KMS-11 (cell line): ENCODE results near the gene POU3F1.
A peak's percentile ranks its signal among the peaks of the same experiment; 100 is the strongest.
"Not testable (repeated sequence)": the region's sequence is repeated elsewhere in the genome, so short reads cannot be mapped to it uniquely, and the experiment has no call there.

Experiments
- H2AFZ ChIP-seq: fragments of 200-600 bp; sonication (generic); 2 replicates; pipeline ENCODE4 v1.6.1; 2016; ENCODE audit warnings: antibody characterized with exemption, mixed run types, low read depth
- H3K27ac ChIP-seq: fragments of 200-600 bp; sonication (generic); 2 replicates; pipeline ENCODE4 v1.6.1; 2016; ENCODE audit warnings: mild to moderate bottlenecking, mixed run types
- H3K27me3 ChIP-seq: fragments of 200-600 bp; sonication (generic); 2 replicates; pipeline ENCODE4 v1.6.1; 2017; ENCODE audit warnings: mild to moderate bottlenecking, low read depth, mixed run types, moderate library complexity; ENCODE audit not compliant: insufficient read depth
- H3K36me3 ChIP-seq: fragments of 200-600 bp; sonication (generic); 2 replicates; pipeline ENCODE4 v1.6.1; 2017; ENCODE audit warnings: mild to moderate bottlenecking, mixed run types; ENCODE audit not compliant: insufficient read depth
- H3K4me1 ChIP-seq: fragments of 200-600 bp; sonication (generic); 2 replicates; pipeline ENCODE4 v1.6.1; 2016; ENCODE audit warnings: mild to moderate bottlenecking, low read depth, mixed run types; ENCODE audit not compliant: poor library complexity, severe bottlenecking
- H3K4me2 ChIP-seq: fragments of 200-600 bp; sonication (generic); 2 replicates; pipeline ENCODE4 v1.7.0; 2016; ENCODE audit warnings: mild to moderate bottlenecking, mixed run types
- H3K4me3 ChIP-seq: fragments of 200-600 bp; sonication (generic); IDR thresholded peaks from 2 replicates; pipeline ENCODE4 v1.6.1; 2017; ENCODE audit warnings: low read depth, low read length, mixed read lengths; ENCODE audit not compliant: insufficient read depth
- H3K79me2 ChIP-seq: fragments of 200-600 bp; sonication (generic); 2 replicates; pipeline ENCODE4 v1.6.1; 2016; ENCODE audit warnings: low read depth, mixed run types; ENCODE audit not compliant: insufficient read depth
- H3K9ac ChIP-seq: fragments of 200-600 bp; sonication (generic); 2 replicates; pipeline ENCODE4 v1.6.1; 2016; ENCODE audit warnings: mild to moderate bottlenecking, mixed run types
- H4K20me1 ChIP-seq: fragments of 200-600 bp; sonication (generic); 2 replicates; pipeline ENCODE4 v1.6.1; 2016; ENCODE audit warnings: mild to moderate bottlenecking, mixed run types; ENCODE audit not compliant: insufficient read depth
- CTCF ChIP-seq: fragments of 200-600 bp; sonication (generic); conservative IDR thresholded peaks from 2 replicates; pipeline ENCODE4 v1.6.1; 2017; ENCODE audit warnings: low read depth, mild to moderate bottlenecking, antibody characterized with exemption, low read length, moderate library complexity, mixed read lengths

Gene POU3F1

GRCh38 chr1:38037221-38037939 lies 9.2 kb downstream of the POU3F1 start:
- no peak overlapping the region for H3K4me2 ChIP-seq
- H3K27ac ChIP-seq: no peak overlapping the region
- TF ChIP-seq CTCF: no peak

GRCh38 chr1:38034871-38035270 lies 11.7 kb downstream of the POU3F1 start:
- no peaks in the 10 kb centered on the region for H4K20me1 ChIP-seq
- H3K27me3 ChIP-seq: no peaks in the 10 kb centered on the region
- H3K9ac ChIP-seq: no peak overlapping the region
- no peak overlapping the region for H2AFZ ChIP-seq
- no peaks in the 10 kb centered on the region for H3K36me3 ChIP-seq
- no peaks in the 10 kb centered on the region for H3K79me2 ChIP-seq
- no peak overlapping the region for H3K4me3 ChIP-seq
- H3K27ac ChIP-seq: no peak overlapping the region
- H3K4me1 ChIP-seq: peaks cover 22% of the 10 kb centered on the region
- H3K4me2 ChIP-seq: no peak overlapping the region
- no peak for TF ChIP-seq CTCF

More at GRCh38 chr1:38037221-38037939, 9.2 kb downstream of the POU3F1 start:
- no peaks in the 10 kb centered on the region for H3K79me2 ChIP-seq
- H3K27me3 ChIP-seq: no peaks in the 10 kb centered on the region
- H2AFZ ChIP-seq: no peak overlapping the region
- no peaks in the 10 kb centered on the region for H3K4me1 ChIP-seq
- H3K4me3 ChIP-seq: no peak overlapping the region
- H3K36me3 ChIP-seq: no peaks in the 10 kb centered on the region
- no peak overlapping the region for H3K9ac ChIP-seq
- H4K20me1 ChIP-seq: no peaks in the 10 kb centered on the region

- not testable (repeated sequence) for H3K27me3 ChIP-seq, H3K9ac ChIP-seq, H3K4me3 ChIP-seq, H3K4me2 ChIP-seq, H2AFZ ChIP-seq, H3K27ac ChIP-seq, H4K20me1 ChIP-seq, H3K79me2 ChIP-seq, H3K36me3 ChIP-seq
- H3K4me1 ChIP-seq: peaks cover 41% of the 10 kb centered on the region
These were observed 13.6 kb downstream of the POU3F1 start for GRCh38 chr1:38032992-38033391.

GRCh38 chr1:38031513-38031866 lies 15.1 kb downstream of the POU3F1 start:
- no peak overlapping the region; the same call in 1 of the 2 replicates for H3K27ac ChIP-seq
- H3K79me2 ChIP-seq: no peaks in the 10 kb centered on the region
- no peaks in the 10 kb centered on the region for H3K27me3 ChIP-seq
- peak overlapping the region; percentile 98; the same call in 1 of the 2 replicates for H3K4me2 ChIP-seq
- H2AFZ ChIP-seq: 0 out of 2 replicates have a peak overlapping the region, but pooled peaks have one; percentile 50
- no peak for TF ChIP-seq CTCF
- H4K20me1 ChIP-seq: no peaks in the 10 kb centered on the region
- no peaks in the 10 kb centered on the region for H3K36me3 ChIP-seq
- no peak overlapping the region for H3K4me3 ChIP-seq
- H3K4me1 ChIP-seq: peaks cover 56% of the 10 kb centered on the region
- no peak overlapping the region; the same call in 1 of the 2 replicates for H3K9ac ChIP-seq
